ENCODE measurements around the gene EPS8L2.

Gene EPS8L2

GRCh38 chr11:690738-691633 lies 15.0 kb upstream of the EPS8L2 start:
- DNase-seq = peak; percentile 12

DNA sequence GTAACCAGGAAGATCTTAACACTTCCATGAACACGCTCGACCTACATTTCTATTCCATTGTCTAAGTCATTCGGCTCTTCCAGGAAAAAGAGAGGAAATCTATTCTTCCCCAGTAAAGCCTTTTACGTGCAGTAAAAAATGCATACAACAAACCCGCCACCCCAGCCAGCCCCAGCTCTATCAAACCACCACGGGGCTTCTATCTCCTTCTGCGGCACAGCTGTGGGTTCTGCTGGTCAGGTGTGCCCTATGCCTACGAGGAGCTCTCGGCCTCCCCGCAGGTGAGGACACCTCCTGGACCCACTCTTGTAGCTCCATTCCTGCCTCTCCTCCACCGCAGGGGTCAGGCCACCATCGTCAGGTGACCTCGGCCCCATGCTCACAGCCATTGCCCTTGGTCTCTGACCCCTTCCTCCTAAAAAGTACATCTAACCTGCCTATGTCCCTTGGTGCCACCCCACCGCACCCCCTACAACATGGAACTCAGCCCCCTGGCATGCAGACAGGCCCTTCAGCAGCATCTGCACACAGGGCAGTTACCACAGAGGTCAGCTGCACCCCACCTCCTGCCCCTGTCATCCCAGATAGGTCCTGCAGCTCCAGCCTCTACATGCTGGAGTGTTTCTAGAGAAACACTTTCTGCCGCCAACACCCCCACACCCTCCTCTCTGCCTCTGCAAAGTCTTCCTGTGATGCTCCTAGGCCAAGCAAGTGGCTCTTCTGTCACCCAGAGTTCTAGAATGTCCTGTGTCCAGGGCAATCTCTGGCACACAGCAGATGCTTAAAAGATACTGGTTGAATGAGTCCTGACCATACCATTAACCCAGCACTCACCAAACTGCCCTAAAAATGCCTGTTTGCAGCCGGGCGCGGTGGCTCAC lies 14.1 kb upstream of the EPS8L2 start:
- DNase-seq = no peak

- no peak for DNase-seq
Measured at GRCh38 chr11:692824-693414, 13.1 kb upstream of the EPS8L2 start.

- DNase-seq = peak; percentile 8
Measured at GRCh38 chr11:693415-693831, 12.6 kb upstream of the EPS8L2 start.

GRCh38 chr11:693887-694562 lies 12.0 kb upstream of the EPS8L2 start:
- DNase-seq = no peak

DNA sequence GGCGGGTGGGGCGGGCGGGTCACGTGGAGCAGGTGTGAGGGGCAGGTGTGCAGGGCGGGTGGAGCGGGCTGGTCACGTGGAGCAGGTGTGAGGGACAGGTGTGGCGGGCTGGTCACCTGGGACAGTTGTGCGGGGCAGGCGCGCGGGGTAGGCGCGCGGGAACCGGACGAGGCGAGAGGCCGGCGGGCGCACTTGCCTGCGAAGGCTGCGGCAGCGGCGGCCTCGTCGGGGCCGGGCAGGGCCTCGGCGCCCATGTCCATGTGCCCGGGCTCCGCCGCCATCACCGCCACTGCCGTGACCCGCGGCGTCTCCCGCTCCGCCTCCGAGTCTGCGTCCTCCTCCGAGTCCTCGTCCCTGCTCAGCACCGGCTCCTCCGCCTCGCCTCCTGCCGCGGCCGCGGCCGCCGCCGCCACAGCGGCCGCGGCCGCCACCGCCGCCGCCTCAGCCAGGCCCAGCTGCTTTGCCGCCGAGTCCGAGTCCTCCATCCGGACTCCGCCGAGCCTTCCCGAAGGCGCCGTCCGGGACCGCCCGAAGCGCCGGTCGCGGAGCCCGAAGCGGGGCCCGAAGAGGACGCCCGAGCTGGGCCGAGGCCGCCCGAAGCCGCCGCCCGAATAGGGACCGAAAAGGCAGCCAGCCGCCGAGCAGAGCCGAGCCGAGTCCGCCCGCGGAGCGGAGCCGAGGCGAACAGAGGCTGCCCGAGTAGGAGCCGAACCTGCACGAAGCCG lies 11.3 kb upstream of the EPS8L2 start, which contains the start of gene DEAF1:
TSS of gene DEAF1 (minus strand) at position 660 of the 725 bp plus-strand sequence. CDS start at position 485, 175 bp downstream.
- DNase-seq = peak; percentile 99

- DNase-seq = no peak
Measured at GRCh38 chr11:695288-695537, 10.8 kb upstream of the EPS8L2 start.

DNA sequence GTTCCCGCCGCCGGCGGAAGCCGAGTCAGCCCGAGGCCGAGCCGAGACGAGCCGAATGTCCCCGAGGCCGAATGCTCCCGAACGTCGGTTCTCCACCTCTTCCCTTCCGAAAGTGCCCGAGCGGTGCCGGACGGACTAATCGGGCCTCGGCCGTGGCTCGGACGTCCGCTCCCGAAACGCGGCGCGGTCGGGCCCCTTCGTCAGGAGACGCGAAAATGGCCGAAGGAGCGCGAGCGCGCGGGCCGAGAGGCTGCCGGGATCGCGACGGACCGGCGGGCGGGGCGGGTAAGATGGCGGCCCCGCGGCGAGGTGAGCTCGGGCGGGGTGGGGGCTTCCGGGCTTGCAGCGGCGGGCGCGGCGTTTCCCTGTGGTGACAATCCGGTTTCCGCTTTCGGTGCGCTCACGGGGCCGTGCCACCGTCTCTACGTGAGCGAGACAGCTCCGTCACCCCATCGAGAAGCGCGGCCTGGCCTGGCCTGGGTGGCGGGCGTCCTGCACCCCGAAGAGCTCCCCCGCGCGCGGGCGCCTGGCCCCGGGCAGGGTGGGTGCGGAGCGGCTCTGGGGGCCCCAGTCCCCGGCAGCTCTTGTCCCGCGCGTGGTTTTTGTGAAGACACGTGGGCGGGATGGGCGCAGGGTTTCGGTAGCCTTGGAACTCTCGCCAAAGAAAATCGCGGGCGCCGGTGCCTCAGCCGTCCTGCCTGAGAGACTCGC lies 10.3 kb upstream of the EPS8L2 start, which contains the start of gene TMEM80:
TSS of gene TMEM80 (plus strand) at position 279 of the 711 bp plus-strand sequence. CDS start at position 291, 12 bp downstream.
- peak; percentile 99 for DNase-seq

DNA sequence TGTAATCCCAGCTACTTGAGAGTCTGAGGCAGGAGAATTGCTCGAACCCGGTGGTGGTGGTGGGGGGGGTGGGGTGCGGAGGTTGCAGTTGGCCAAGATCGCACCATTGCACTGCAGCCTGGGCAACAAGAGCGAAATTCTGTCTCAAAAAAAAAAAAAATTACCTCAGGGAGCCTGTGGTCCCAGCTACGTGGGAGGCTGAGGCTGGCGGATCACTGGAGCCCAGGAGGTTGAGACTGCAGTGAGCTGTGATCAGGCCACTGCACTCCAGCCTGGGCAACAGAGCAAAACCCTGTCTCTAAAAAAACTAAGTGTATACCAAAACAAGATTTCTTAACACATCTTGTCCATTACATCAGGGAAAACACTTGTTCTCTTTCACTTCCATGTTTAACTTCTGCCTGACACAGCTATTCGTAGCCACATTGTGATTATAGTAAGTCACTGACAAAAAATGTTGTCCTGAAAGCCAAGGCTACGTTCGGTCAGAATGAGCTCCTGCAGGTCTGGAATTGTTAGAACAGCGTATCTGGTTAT lies 9.0 kb upstream of the EPS8L2 start:
- DNase-seq = no peak

- no peak for DNase-seq
Measured at GRCh38 chr11:697811-698311, 8.2 kb upstream of the EPS8L2 start.

DNA sequence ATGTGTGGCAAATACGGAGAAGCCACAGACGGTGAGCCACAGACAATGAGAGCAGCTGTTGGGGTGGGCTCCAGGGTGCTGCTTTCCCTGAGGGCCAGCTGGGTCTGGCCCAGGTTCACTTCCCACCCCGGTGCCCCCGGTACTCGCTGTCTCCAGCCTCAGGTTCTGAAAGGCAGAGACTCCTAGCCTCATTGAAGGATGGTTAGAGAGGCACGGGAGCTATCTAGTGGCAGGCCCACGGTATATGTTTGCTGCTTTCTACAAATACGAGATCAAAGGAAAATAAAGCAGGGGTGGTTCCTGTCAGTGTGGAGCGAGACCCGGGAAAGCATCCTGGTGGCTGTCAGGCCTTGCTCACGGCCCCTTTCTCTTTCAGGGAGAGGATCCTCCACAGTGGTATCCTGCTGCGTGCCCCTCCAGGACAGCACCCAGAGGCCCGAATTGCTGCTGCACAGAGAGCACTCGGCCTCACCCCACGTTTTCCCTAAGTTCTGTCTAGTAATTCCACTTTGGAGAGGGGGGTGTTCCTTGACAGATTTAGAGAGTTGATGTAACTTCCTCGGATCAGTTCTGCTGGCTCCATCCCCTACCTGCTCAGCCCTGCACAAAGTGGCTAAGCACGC lies 7.4 kb upstream of the EPS8L2 start:
- no peak for DNase-seq

- no peak for DNase-seq
Measured at GRCh38 chr11:699116-699508, 6.9 kb upstream of the EPS8L2 start.

- no peak for DNase-seq
Measured at GRCh38 chr11:699753-700152, 6.3 kb upstream of the EPS8L2 start.

- no peak for DNase-seq
Measured at GRCh38 chr11:701741-702461, 4.1 kb upstream of the EPS8L2 start.

- DNase-seq = no peak
Measured at GRCh38 chr11:702462-703461, 3.3 kb upstream of the EPS8L2 start.

- no peak for DNase-seq
Measured at GRCh38 chr11:703506-703905, 2.5 kb upstream of the EPS8L2 start.

DNA sequence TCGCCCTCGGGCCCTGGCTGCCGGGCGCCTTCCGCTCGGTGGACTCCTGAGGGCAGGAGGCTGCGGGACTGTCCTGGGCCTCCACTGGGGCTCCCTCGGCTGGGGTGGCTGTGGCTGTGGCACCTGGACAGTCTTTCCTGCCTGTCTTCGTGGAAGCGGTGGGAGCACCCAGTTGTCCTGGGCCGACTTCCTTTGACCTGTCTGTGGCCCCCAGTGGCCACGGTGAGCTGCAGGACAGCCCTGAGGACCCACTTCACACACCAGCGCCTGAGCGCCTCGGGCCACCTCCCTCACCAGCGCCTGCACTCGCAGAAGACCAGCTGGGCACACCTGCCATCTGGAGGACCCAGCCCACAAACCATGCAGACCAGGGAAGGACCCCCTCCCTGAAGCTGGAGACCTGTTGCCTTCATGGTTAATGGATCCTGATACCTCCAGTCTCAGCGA lies 1.8 kb upstream of the EPS8L2 start:
- no peak for DNase-seq

All from OCI-M1 (cell line).